HG03280 (cell line): ENCODE measurements around the gene LSM3.
"Not testable (repeated sequence)": the region's sequence is repeated elsewhere in the genome, so short reads cannot be mapped to it uniquely, and the experiment has no call there.

Source experiments
- ATAC-seq: cut with Tn5 transposase; IDR thresholded peaks from one replicate; pipeline ENCODE4 v1.9.1; 2021; ENCODE audit warnings: mild to moderate bottlenecking, moderate library complexity; ENCODE audit not compliant: unreplicated experiment

Gene LSM3

GRCh38 chr3:14216257-14217048, 37.8 kb downstream of the LSM3 start:
- ATAC-seq = no peak

- no peak for ATAC-seq
Measured at GRCh38 chr3:14218355-14218754, 39.7 kb downstream of the LSM3 start.

- no peak for ATAC-seq
Measured at GRCh38 chr3:14220933-14221332, 42.3 kb downstream of the LSM3 start.

GRCh38 chr3:14221902-14222301, 43.3 kb downstream of the LSM3 start:
- ATAC-seq = no peak

GRCh38 chr3:14222457-14222856, 43.8 kb downstream of the LSM3 start:
- ATAC-seq = no peak

- no peak for ATAC-seq
Measured at GRCh38 chr3:14222900-14223594, 44.4 kb downstream of the LSM3 start.

GRCh38 chr3:14223595-14223994, 45.0 kb downstream of the LSM3 start:
- no peak for ATAC-seq

GRCh38 chr3:14224895-14225294, 46.3 kb downstream of the LSM3 start:
- no peak for ATAC-seq

GRCh38 chr3:14225421-14225820, 46.8 kb downstream of the LSM3 start:
- no peak for ATAC-seq

GRCh38 chr3:14226351-14226750, 47.7 kb downstream of the LSM3 start:
- ATAC-seq = not testable (repeated sequence)

GRCh38 chr3:14227856-14228255, 49.2 kb downstream of the LSM3 start:
- no peak for ATAC-seq

GRCh38 chr3:14228681-14229470, 50.3 kb downstream of the LSM3 start:
- ATAC-seq = no peak

- ATAC-seq = not testable (repeated sequence)
Measured at GRCh38 chr3:14229695-14230094, 51.1 kb downstream of the LSM3 start.

- ATAC-seq = no peak
Measured at GRCh38 chr3:14230729-14231128, 52.1 kb downstream of the LSM3 start.

GRCh38 chr3:14231145-14231990, 52.8 kb downstream of the LSM3 start:
- no peak for ATAC-seq

- no peak for ATAC-seq
Measured at GRCh38 chr3:14231998-14232501, 53.4 kb downstream of the LSM3 start.

GRCh38 chr3:14234251-14235002, 55.8 kb downstream of the LSM3 start:
- ATAC-seq = no peak

GRCh38 chr3:14235003-14235911, 56.6 kb downstream of the LSM3 start:
- ATAC-seq = no peak

GRCh38 chr3:14235912-14236295, 57.3 kb downstream of the LSM3 start:
- no peak for ATAC-seq
